Stimulated activated CD4-positive, alpha-beta T cell treated with anti-CD3 and anti-CD28 coated beads, Interleukin-1b, Interleukin-23, amount 100 ng/mL, for 48 hours (primary cell): ENCODE measurements around the gene TMPRSS13.

Experiments used
- DNase-seq: peaks from one replicate; pipeline ENCODE4 v3.0.0-alpha.2; 2020

TMPRSS13 gene

GRCh38 chr11:117910525-117910924 lies 18.7 kb downstream of the TMPRSS13 start:
- no peak for DNase-seq

DNA sequence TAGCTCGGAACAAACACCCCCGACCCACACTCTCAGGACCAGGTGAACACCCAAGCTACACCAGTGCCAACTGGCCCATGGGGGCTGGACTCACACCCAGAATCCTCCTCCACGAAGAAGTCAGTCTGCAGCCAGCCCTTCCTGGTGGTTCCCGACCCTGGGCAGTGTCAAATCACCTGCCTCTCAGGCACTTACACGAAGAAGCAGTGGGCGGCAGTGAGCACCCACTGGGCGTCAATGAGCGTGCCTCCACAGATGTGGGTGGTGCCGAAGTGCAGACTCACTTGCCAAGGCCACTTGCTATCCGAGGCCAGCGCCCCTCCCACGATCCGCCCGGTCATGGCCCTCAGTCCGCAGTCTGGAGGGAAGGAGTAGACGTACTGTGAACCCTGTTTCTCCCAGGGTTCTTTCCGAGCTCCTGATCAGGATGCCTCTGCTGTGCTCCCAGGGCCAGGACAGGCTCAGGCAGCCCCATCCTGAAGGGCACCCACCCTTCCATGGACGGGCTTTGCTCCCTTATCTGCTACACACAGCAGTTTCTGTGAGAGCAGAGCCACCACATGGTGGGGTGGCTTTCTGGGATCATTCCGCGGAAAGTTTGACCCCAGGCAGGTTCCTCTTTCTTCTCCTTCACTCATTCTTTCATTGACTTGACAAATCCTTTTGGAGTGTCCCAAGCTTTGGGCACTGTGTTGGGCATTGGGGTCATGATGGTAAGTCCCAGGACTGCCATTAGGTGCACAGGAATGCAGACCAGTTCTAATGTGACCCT lies 19.4 kb downstream of the TMPRSS13 start:
- no peak for DNase-seq

DNA sequence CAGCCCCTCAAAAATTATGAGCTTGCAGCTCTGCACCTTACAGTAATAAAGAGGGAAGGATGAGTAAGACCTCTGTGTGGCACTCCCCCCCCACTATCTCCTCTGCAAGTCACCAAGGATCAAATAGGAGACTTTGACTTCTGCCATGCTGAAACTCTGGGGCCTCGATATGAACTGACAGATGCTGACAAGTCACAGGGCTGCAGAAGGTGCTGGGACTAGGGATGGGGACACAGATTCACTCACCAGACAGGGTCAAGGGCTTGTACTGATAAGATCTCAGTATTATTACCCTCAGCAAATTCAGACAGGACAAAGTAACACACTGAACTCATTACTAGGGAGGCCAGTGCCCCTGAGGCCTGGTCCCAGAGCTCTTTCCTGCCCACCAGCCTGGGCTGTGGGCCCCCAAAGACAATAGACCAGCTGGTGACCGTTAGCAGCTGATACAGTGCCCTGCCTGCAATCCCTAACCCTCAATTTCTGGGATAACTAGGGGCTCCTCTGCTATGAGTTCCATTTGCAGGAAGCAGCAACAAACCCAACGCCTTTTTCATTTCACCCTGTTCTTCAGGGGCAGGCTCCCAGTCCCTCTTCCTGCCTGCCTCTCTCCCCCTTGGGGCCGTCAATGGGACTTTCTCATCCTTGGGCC lies 20.1 kb downstream of the TMPRSS13 start:
- no peak for DNase-seq

DNA sequence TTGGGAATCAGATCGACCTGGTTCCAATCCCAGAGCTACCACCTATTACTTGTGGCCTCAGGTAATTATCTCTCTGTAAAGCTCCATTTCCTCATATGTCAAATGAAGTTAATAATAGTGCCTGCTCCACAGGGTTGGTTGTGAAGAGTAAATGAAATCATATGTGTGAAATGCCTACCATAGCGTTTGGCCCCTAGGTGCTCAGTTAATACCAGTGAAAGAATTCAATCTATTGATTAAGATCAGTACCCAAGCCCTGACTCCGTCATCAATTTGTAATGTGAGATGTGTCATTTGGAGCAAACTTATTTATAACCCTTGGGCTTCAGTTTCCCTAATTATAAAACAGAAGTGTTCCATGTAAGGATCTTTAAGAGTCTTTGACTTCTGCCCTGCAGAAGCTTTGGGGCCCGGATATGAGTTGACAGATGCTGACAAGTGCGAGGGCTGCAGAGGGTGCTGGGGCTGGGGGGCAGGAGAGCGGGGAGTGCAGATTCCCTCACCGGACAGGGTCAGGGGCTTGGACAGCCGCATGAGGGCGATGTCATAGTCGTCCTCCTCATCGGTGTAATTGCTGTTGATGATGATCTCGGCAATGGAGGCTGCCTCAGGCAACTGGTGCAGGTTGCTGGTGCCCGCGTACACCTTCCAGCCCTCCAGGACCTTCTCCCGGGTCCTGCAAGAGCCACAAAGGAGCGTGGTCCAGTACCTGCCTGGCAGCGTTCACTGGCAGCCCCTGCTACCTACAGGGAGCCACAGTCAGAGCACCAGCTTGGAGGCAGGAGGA lies 20.9 kb downstream of the TMPRSS13 start:
- no peak for DNase-seq

- DNase-seq, result peak; percentile 84
These were observed 21.7 kb downstream of the TMPRSS13 start for GRCh38 chr11:117907276-117908108.

- DNase-seq, result no peak
These were observed 22.5 kb downstream of the TMPRSS13 start for GRCh38 chr11:117906710-117907109.

GRCh38 chr11:117906126-117906525 lies 23.1 kb downstream of the TMPRSS13 start:
- no peak for DNase-seq

- no peak for DNase-seq
These were observed 23.7 kb downstream of the TMPRSS13 start for GRCh38 chr11:117905524-117905923.

DNA sequence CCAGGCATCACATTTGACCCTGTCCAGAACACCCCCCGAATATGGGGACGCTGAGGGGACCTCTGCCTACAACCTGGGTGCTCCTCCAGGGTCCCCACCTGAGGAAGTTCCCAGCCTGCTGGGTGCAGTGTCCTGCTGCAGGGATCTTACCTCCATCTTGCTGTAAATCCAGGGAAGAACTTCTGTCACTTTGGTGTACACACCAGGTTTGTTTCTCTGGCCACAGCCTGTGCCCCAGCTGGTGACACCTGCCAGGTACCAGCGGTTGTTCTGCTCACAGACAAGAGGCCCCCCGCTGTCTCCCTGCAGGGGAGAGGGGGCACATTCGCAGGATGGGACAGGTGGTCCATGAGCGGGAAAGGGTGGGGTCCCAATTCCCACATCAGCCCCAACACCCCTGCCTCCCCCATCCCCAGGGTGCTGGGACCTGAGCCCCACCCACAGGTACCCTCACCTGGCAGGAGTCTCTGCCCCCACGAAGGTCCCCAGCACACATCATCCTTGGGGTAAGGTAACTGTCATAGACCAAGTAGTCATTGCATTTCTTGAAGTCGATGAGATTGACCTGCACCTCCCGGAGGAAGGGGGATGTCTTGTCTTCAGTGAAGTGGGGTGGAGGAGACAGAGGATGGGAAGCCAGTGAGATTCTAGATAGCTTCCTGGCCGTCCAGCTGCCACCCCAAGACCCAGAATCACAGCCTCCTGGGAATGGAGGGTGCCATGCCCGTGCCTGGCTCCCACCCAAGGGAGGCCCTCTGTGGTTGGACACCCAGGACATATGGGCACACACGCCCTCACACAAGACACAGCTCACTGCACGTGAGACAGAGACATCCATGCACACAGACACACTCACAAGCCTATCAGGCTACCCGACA lies 25.5 kb downstream of the TMPRSS13 start:
- no peak for DNase-seq

GRCh38 chr11:117902001-117902845 lies 27.0 kb downstream of the TMPRSS13 start:
- DNase-seq, result no peak

DNA sequence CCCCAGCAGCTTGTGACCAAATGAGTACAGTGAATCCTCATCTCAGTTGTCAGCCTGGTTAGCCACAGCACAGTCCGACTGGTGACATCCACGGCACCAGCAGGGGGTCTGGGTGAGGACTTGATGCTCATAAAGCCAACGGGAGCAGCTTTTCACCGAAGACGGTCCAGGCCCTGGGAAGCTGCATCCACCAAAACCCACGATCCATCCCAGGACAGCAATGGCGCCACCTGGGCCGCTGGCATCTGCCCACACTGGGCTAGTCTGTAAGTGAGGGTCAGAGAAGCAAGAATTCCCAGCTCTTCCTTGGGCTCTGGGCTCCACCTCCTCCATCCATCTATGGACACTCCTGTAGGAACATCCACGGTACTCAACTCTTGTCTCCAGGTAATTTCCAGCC lies 27.6 kb downstream of the TMPRSS13 start:
- no peak for DNase-seq

GRCh38 chr11:117900720-117901440 lies 28.3 kb downstream of the TMPRSS13 start:
- DNase-seq, result no peak

DNA sequence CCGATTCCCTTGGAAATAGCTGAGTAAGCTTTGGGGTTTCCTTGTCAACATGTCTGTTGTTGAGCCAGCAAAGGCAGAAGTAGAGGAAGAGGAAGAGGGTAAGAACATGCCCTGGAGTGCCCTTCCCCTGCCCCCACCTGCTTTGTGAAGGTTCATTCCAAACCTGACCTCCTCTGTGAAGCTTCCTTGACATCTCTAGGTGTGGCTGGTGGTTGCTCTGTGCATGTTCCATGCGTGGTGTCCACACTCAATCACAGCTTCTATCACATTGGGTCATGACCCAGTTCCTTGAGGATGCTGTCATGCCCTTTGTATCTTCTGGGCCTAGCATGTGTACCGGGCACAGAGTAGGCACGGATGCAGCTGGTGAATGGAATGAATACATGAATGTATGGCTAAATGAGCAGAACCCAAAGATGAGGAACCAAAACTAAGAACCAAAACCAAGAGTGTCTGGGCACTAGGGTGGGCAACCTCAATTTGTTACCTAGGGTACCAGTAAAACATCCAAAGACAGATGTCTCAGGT lies 29.0 kb downstream of the TMPRSS13 start:
- no peak for DNase-seq

DNA sequence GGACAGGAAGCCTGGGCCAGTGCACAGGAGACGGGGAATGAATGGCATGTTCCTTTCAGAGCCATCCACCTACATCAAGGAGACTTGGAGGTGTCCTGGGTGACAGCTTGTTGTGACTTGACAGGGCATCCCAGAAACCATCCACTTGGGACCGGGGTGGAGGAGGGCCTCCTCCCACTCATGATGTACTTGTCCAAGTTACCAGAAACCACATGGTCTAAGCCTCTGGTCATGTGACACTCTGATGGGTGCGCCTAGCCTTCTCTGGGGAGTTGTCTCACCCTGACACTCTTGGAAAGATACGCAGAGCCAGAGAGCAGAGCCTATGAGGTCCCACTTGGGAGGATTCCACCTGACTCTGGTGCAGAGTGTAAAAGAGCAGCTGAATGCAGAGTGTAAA lies 31.1 kb downstream of the TMPRSS13 start:
- DNase-seq, result no peak

DNA sequence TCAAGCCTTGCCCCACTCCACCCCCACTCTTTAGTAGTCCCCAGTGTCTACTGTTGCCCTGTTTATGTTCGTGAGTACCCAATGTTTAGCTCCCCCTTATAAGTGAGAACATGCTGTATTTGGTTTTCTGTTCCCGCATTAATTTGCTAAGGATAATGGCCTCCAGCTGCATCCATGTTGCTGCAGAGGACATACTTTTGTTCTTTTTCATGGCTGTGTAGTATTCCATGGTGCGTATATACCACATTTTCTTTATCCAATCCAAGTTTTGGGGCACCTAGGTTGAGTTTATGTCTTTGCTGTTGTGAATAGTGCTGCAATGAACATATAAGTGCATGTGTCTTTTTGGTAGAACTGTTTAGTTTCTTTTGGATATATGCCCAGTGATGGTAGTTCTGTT lies 36.6 kb downstream of the TMPRSS13 start:
- DNase-seq, result no peak

DNA sequence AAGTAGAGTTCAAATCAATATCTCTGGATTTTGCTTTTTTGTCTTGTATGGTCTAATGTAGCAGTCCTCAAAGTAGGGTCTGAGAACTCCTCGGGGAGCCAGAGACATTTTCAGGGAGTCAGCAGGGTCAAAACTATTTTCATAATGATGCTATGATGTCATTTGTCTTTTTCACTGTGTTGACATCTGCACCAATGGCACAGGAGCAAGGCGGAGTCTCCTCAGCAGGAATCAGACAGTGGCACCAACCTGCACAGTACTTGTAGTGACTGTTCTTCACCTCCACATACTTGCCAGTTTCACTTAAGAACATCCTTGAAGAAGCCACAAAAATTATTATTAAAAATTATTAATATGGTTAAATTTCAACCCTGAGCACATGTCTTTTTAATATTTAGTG lies 37.8 kb downstream of the TMPRSS13 start:
- DNase-seq, result no peak

- DNase-seq, result no peak
These were observed 41.0 kb downstream of the TMPRSS13 start for GRCh38 chr11:117888139-117888566.

- no peak for DNase-seq
These were observed 41.6 kb downstream of the TMPRSS13 start for GRCh38 chr11:117887431-117888138.

GRCh38 chr11:117885777-117886176 lies 43.4 kb downstream of the TMPRSS13 start:
- DNase-seq, result no peak
